HepG2 (cell line): ENCODE results near the gene WDR70.

Experiments
- CC2D1A ChIP-seq: sonication (generic); formaldehyde crosslinking; IDR thresholded peaks from 2 replicates; pipeline ENCODE4 v1.8.1; 2023; ENCODE audit warnings: mild to moderate bottlenecking, missing genetic modification reagents
- POLR2A ChIP-seq, 2 experiments: IDR thresholded peaks; 2 replicates each; pipeline ENCODE4 v1.6.1; 2011; ENCODE audit warnings: low read depth in 2 of 2, low read length in 2 of 2, mild to moderate bottlenecking in 1 of 2, moderate library complexity in 1 of 2; ENCODE audit not compliant: insufficient read depth in 1 of 2
- POLR2AphosphoS5 ChIP-seq: IDR thresholded peaks from 2 replicates; pipeline ENCODE4 v1.6.1; 2012; ENCODE audit warnings: low read depth, low read length
- RFX5 ChIP-seq: IDR thresholded peaks from 2 replicates; pipeline ENCODE4 v1.6.1; 2011; ENCODE audit warnings: low read depth, low read length, improper control_type of control experiment
- ZFAT ChIP-seq: sonication (generic); formaldehyde crosslinking; conservative IDR thresholded peaks from 2 replicates; pipeline ENCODE4 v1.8.1; 2023; ENCODE audit warnings: missing genetic modification reagents, inconsistent platforms
- TF ChIP-seq, protein P1 (sequence below), 2 experiments: sonication (generic) in 1 of 2; formaldehyde crosslinking in 1 of 2; IDR thresholded peaks; 2 replicates each; pipeline versions ENCODE4 v1.5.1 to v1.6.1; 2011 to 2020; ENCODE audit warnings: borderline replicate concordance in 1 of 2, low read depth in 1 of 2, low read length in 1 of 2, mild to moderate bottlenecking in 1 of 2, missing genetic modification reagents in 1 of 2, moderate library complexity in 1 of 2
- TF ChIP-seq, protein P2 (sequence below): IDR thresholded peaks from 2 replicates; pipeline ENCODE4 v1.6.1; 2016; ENCODE audit warnings: low read depth, control low read depth

DNA sequence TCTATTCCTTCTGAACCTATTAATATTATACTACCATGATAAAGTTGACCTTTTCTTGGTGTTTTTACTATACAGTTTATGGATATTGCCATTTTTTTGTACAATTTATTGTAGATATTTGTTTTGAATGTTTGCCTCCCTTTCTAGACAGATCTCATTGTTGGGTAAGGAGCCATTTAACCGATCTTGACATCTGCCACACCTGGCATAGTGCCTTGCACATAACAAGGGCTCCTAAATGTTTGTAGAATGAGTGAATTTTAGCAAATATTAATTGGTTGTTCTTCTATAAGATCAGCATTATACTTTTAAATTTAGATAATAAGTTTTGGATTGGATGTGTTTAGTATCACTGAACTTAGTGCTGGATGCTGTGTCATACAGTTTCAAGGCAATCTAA lies 285.4 kb downstream of the WDR70 start:
- TF ChIP-seq, protein P1, sequence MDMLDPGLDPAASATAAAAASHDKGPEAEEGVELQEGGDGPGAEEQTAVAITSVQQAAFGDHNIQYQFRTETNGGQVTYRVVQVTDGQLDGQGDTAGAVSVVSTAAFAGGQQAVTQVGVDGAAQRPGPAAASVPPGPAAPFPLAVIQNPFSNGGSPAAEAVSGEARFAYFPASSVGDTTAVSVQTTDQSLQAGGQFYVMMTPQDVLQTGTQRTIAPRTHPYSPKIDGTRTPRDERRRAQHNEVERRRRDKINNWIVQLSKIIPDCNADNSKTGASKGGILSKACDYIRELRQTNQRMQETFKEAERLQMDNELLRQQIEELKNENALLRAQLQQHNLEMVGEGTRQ (IDR thresholded peaks at IDR 0.05; ENCODE audit: low read depth, low read length) = no peak
- TF ChIP-seq, protein P1 (CRISPR knock-in tag; IDR thresholded peaks at IDR 0.05; ENCODE audit: borderline replicate concordance) = no peak
- no peak for TF ChIP-seq ZFAT (CRISPR knock-in tag)
- TF ChIP-seq, protein P2, sequence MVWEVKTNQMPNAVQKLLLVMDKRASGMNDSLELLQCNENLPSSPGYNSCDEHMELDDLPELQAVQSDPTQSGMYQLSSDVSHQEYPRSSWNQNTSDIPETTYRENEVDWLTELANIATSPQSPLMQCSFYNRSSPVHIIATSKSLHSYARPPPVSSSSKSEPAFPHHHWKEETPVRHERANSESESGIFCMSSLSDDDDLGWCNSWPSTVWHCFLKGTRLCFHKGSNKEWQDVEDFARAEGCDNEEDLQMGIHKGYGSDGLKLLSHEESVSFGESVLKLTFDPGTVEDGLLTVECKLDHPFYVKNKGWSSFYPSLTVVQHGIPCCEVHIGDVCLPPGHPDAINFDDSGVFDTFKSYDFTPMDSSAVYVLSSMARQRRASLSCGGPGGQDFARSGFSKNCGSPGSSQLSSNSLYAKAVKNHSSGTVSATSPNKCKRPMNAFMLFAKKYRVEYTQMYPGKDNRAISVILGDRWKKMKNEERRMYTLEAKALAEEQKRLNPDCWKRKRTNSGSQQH (CRISPR knock-in tag) = no peak
- no peak for TF ChIP-seq RFX5
- TF ChIP-seq POLR2A (IDR thresholded peaks at IDR 0.05; ENCODE audit: insufficient read depth in 1 of 2, low read depth in 2 of 2, low read length in 2 of 2) = no peak
- TF ChIP-seq POLR2AphosphoS5 = no peak
- TF ChIP-seq CC2D1A (CRISPR knock-in tag) = no peak
